Endodermal cell (in vitro differentiated cells): Measurements from ENCODE around the gene RPL13. TPM values are rescaled to one million over a fixed set of nuclear protein-coding genes. Genes with fewer than 3 reads are reported as not detected.

ENCODE experiments used
- DNase-seq: peaks from one replicate; pipeline ENCODE4 v3.0.0-alpha.2; 2017
- H3K27ac ChIP-seq: 2 replicates; pipeline ENCODE4 v1.5.1; 2013; ENCODE audit warnings: mild to moderate bottlenecking, low read depth, low read length, moderate library complexity
- H3K27me3 ChIP-seq: 2 replicates; pipeline ENCODE4 v1.6.1; 2013; ENCODE audit warnings: mild to moderate bottlenecking, low read length, moderate library complexity; ENCODE audit not compliant: insufficient read depth, control insufficient read depth, poor library complexity, severe bottlenecking
- H3K36me3 ChIP-seq: 2 replicates; pipeline ENCODE4 v1.7.0; 2013; ENCODE audit warnings: mild to moderate bottlenecking, low read length, moderate library complexity; ENCODE audit not compliant: control insufficient read depth, insufficient read depth
- H3K4me1 ChIP-seq: one replicate; pipeline ENCODE4 v1.7.0; 2013; ENCODE audit warnings: low read length; ENCODE audit not compliant: control insufficient read depth, insufficient read depth
- H3K4me3 ChIP-seq: 2 replicates; pipeline ENCODE4 v1.5.1; 2013; ENCODE audit warnings: mild to moderate bottlenecking, low read length, moderate library complexity
- H3K9ac ChIP-seq: 2 replicates; pipeline ENCODE4 v1.6.1; 2013; ENCODE audit warnings: mild to moderate bottlenecking, low read length, moderate library complexity; ENCODE audit not compliant: poor library complexity, severe bottlenecking; ENCODE audit errors: extremely low read depth
- H3K9me3 ChIP-seq: 2 replicates; pipeline ENCODE4 v1.6.1; 2013; ENCODE audit warnings: mild to moderate bottlenecking, low read length, moderate library complexity; ENCODE audit not compliant: control insufficient read depth
- H3K27ac Mint-ChIP-seq: 2 replicates; pipeline ENCODE4 v1.8.0; 2020; ENCODE audit warnings: mixed read lengths
- H3K27me3 Mint-ChIP-seq: 2 replicates; pipeline ENCODE4 v1.8.0; 2021; ENCODE audit warnings: mild to moderate bottlenecking, mixed read lengths; ENCODE audit not compliant: insufficient read depth
- H3K36me3 Mint-ChIP-seq: 2 replicates; pipeline ENCODE4 v1.8.0; 2020; ENCODE audit warnings: low read depth, mixed read lengths
- H3K4me1 Mint-ChIP-seq: 2 replicates; pipeline ENCODE4 v1.8.0; 2020; ENCODE audit warnings: mixed read lengths
- H3K4me3 Mint-ChIP-seq: 2 replicates; pipeline ENCODE4 v1.8.0; 2020; ENCODE audit warnings: mild to moderate bottlenecking, moderate library complexity, mixed read lengths
- H3K9me3 Mint-ChIP-seq: 2 replicates; pipeline ENCODE4 v1.8.0; 2020; ENCODE audit warnings: mild to moderate bottlenecking, mixed read lengths
- CTCF ChIP-seq: fragments of 200-600 bp; sonication (generic); conservative IDR thresholded peaks from 2 replicates; pipeline ENCODE4 v1.5.0; 2021; ENCODE audit warnings: antibody characterized with exemption, mild to moderate bottlenecking
- WGBS, 2 experiments: methylation state at CpG; one replicate each; pipeline versions ENCODE4 v1.1.5 to v1.1.7; 2013; ENCODE audit warnings: missing lambda C conversion rate in 2 of 2, mixed read lengths in 1 of 2; ENCODE audit not compliant: insufficient coverage in 1 of 2, insufficient read length in 1 of 2; 5-methylcytosine and 5-hydroxymethylcytosine counted together
- total RNA-seq, 2 donors: library from RNA; stranded (reverse); fragmentation: NEBNext Ultra II Directional in 1 of 2; extraction: Animal tissue kit (Norgen Biotek cat#: 25700) in 1 of 2; gene quantifications; 2 replicates in 1 of 2; 3 replicates in 1 of 2; pipeline ENCODE4 v1.2.1, GENCODE V29; 2021

The RPL13 gene
- total RNA-seq, 2 donors from 2014 or later = 1,911 to 2,019 TPM

- no peaks in the 10 kb centered on the region for H3K27me3 ChIP-seq
- H3K36me3 ChIP-seq = peaks cover 84% of the 10 kb centered on the region
- Mint-ChIP-seq H3K36me3 (peaks cover 86% of the 10 kb centered on the region), H3K27me3 (no peaks in the 10 kb centered on the region), H3K4me1 (no peaks in the 10 kb centered on the region), H3K27ac (no peak overlapping the region), H3K9me3 (no peaks in the 10 kb centered on the region), H3K4me3 (no peak overlapping the region)
- no peaks in the 10 kb centered on the region for H3K9me3 ChIP-seq
- no peak overlapping the region for H3K4me3 ChIP-seq
- H3K9ac ChIP-seq = no peak overlapping the region
- WGBS, 2 experiments = 88 to 95% methylated on average over 30 to 37 of the region's 37 CpGs
- no peak for TF ChIP-seq CTCF
- no peak overlapping the region for H3K27ac ChIP-seq
- H3K4me1 ChIP-seq = no peaks in the 10 kb centered on the region
- DNase-seq = no peak
Observed at GRCh38 chr16:89530401-89531381, 29.8 kb upstream of the RPL13 start.

GRCh38 chr16:89531821-89532526, 28.5 kb upstream of the RPL13 start:
- no peak for TF ChIP-seq CTCF
- Histone ChIP-seq H3K9me3 (no peaks in the 10 kb centered on the region), H3K9ac (no peak overlapping the region), H3K4me1 (no peaks in the 10 kb centered on the region), H3K27me3 (no peaks in the 10 kb centered on the region), H3K36me3 (peaks cover 75% of the 10 kb centered on the region), H3K4me3 (no peak overlapping the region), H3K27ac (no peak overlapping the region)
- Mint-ChIP-seq H3K36me3 (peaks cover 81% of the 10 kb centered on the region), H3K27me3 (no peaks in the 10 kb centered on the region), H3K4me3 (no peak overlapping the region), H3K27ac (peak overlapping the region; percentile 26), H3K9me3 (no peaks in the 10 kb centered on the region), H3K4me1 (no peaks in the 10 kb centered on the region)
- no peak for DNase-seq
- 96 to 98% methylated on average over 15 to 31 of the region's 31 CpGs for WGBS, 2 experiments

DNA sequence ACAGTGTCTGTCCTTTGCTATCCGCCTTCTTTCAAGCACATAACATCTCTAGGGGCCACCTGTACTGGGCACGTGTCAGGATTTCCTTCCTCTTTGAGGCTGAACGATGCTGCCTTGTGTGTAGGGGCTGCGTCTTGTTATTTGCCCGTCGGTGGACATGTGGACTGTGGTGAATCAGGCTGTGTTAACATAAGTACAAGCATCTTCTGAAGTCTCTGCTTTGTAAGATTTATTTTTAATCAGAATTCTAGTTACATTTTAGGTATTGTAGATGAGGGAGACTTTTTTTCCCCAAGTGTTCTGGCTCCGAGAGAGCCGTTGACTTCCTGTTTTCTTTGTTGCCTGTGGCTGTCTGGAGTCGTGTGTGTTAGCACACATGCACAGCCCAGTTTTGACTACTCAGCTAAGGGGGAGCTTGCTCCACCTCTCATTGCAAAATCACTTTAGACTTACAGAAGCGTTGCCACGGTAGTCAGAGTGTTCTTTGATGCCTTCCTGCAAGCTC, 26.2 kb upstream of the RPL13 start:
- H3K4me3 ChIP-seq = no peak overlapping the region
- 93 to 95% methylated on average over 6 to 11 of the region's 11 CpGs for WGBS, 2 experiments
- peaks cover 76% of the 10 kb centered on the region for H3K36me3 ChIP-seq
- no peaks in the 10 kb centered on the region for H3K4me1 ChIP-seq
- Mint-ChIP-seq H3K36me3 (peaks cover 74% of the 10 kb centered on the region), H3K27me3 (no peaks in the 10 kb centered on the region), H3K9me3 (no peaks in the 10 kb centered on the region), H3K27ac (no peak overlapping the region), H3K4me1 (no peaks in the 10 kb centered on the region), H3K4me3 (no peak overlapping the region)
- TF ChIP-seq CTCF = no peak
- no peaks in the 10 kb centered on the region for H3K27me3 ChIP-seq
- H3K9ac ChIP-seq = no peak overlapping the region
- H3K27ac ChIP-seq = no peak overlapping the region
- DNase-seq = no peak
- no peaks in the 10 kb centered on the region for H3K9me3 ChIP-seq
